HG03066 (cell line): ENCODE results near the gene SAA1.

Experiments used
- ATAC-seq: cut with Tn5 transposase; IDR thresholded peaks from one replicate; pipeline ENCODE4 v1.9.1; 2021; ENCODE audit warnings: low read depth; ENCODE audit not compliant: unreplicated experiment

The SAA1 gene

DNA sequence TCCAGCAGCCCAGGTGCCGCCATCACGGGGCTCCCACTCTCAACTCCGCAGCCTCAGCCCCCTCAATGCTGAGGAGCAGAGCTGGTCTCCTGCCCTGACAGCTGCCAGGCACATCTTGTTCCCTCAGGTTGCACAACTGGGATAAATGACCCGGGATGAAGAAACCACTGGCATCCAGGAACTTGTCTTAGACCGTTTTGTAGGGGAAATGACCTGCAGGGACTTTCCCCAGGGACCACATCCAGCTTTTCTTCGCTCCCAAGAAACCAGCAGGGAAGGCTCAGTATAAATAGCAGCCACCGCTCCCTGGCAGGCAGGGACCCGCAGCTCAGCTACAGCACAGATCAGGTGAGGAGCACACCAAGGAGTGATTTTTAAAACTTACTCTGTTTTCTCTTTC lies at the start of gene SAA1:
TSS of gene SAA1 (plus strand) at position 316 of the 400 bp plus-strand sequence. CDS start 624 bp downstream, outside the sequence.
- no peak for ATAC-seq

- ATAC-seq: no peak
Measured at GRCh38 chr11:18221274-18221876, 44.7 kb upstream of the SAA1 start.

GRCh38 chr11:18222814-18223421 lies 43.1 kb upstream of the SAA1 start:
- no peak for ATAC-seq

DNA sequence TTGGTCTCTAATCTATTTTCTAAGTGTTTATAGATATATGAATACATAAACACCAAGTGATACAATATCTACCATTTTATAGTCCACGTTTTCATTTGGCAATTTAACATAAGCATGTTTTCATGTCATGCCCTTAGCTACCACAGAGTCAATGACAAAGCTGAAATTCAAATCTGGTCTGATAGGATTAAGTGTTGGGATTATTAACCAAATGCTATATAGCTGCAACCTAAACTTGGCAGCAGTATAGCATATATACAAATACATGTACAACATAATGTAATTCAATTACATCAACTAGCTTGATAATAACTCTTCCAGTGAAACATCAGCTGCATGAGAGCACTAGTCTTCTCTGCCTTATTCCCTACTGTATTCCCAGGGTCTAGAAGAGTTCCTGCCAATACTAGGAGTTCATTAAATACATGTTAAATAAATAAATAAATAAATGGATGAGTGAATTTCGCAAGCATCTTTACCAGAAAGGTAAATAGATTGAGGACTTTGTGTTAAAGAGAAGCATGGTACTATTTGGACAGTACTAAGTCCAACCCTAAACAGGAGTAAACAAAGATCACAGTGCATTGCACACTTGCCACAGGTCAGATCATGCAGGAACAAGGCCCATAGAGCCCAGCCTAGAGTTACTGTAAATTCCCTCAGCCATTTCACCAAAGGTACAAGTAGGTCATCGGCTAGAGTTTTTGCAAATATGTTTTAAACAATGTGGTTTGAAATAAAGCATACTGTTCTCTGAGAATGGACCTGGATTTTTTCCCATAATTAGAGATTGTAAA lies 42.3 kb upstream of the SAA1 start:
- ATAC-seq: no peak

GRCh38 chr11:18225913-18226312 lies 40.2 kb upstream of the SAA1 start:
- ATAC-seq: no peak

DNA sequence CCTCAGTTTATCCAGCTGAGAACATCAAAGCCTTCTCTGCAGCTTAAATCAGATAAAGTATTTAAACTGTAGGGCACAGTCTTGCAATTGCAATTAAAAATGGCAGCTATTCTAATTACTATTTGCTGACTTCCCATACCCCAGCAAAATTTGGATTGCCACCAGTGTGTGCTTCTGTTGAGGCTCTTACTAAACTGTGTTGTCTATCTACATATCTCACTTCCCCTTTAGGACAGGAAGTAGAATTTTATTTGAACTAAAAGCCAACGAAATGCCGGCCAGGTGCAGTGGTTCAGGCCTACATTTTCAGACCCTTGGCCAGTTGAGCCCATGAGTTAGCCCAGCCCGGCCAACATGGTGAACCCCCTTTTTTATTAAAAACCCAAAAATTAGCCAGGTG lies 36.6 kb upstream of the SAA1 start:
- peak; percentile 93 for ATAC-seq

DNA sequence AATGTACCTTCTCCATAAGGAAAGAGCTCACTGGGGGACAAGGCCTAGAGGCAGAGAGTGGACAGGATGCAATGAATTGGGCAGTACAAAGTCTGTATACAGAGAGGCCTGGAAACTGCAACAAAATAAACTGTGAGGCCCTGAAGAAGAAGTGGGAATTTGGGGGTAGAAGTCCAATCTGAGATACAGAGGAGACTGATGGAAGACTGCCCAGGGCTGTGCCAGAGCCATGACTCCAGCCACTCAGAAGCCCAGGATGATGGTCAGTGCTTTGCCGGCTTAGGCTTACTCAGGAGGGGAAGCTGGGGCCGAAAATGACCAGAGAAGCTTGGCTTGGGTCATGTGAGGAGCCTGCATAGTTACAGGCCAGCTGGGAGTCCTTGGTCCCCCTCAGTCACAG lies 35.2 kb upstream of the SAA1 start:
- ATAC-seq: no peak

GRCh38 chr11:18233912-18234311 lies 32.2 kb upstream of the SAA1 start:
- ATAC-seq: no peak

DNA sequence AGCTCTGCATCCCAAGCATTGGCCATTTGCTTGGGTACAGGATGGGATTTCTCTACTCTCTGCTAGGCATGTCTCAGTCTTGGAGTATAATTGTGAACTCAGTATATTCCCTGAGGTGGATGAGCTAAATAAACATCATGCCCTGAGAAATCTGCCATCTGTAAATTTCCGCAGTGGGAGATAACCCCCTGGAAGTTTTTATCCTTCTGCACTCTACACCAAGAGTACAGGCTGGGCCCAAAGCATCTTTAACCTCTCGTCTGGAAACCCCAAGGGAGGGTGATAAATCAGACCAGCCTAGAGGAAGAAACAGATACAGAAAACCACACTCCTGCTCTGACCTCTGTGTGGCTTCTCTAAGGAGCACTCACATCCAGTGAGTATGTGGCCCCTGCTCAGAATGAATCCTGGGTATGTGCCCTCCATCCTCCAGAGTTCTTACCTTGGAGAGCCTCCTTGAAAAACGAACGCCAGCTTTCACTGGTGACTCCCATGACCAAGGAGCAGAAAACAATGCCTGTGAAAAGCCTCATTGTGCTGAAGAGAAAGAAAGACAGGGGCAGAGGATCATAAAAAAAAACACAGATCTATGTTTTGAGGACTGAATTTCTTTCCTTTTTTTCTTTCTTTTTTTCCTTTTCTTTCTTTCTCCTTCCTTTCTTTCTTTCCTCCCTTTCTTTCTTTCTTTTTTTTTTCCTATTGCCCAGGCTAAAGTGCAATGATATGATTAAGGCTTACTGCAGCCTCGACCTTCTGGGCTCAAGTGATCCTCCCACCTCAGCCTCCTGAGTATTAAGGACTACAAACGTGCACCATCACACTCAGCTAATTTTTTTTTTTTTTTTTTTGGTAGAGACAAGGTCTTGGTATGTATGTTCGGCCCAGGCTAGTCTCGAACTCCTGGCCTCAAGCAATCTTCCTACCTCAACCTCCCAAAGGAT lies 30.4 kb upstream of the SAA1 start:
- ATAC-seq: no peak

- no peak for ATAC-seq
Measured at GRCh38 chr11:18236664-18237356, 29.3 kb upstream of the SAA1 start, which contains the start of gene SAA4. Gene SAA4, minus strand, starts transcription at chr11:18236802. Its CDS starts 876 bp downstream, at chr11:18235926.

- ATAC-seq: no peak
Measured at GRCh38 chr11:18239655-18240054, 26.4 kb upstream of the SAA1 start.

DNA sequence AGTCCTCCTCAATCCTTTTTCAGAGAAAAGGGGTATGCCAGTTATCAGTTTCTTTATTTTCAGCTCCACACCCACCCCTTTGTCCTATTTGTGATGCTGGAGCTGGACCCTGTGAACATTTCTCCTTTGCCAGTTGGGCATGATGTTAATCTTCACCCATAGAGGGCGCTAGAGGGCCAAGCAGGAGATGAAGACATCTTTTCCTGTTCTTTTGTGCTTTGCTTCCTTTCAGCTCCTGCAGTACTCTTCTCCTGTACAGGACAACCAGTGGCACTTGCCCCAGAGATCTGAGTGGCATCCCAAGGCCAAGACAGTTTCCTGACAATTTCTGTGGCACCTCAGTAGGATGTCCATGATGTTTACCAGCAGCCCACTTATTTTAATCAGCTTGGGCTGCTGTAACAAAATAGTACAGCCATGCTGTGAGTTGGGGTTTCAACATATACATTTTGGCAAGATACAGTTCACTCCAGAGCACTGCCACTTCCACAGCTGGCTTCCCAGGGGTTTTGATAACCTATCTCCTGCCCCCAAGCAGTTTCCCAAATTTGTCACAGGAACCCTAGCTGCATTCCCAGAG lies 22.2 kb upstream of the SAA1 start:
- ATAC-seq: no peak

GRCh38 chr11:18245396-18245795 lies 20.7 kb upstream of the SAA1 start:
- ATAC-seq: no peak

DNA sequence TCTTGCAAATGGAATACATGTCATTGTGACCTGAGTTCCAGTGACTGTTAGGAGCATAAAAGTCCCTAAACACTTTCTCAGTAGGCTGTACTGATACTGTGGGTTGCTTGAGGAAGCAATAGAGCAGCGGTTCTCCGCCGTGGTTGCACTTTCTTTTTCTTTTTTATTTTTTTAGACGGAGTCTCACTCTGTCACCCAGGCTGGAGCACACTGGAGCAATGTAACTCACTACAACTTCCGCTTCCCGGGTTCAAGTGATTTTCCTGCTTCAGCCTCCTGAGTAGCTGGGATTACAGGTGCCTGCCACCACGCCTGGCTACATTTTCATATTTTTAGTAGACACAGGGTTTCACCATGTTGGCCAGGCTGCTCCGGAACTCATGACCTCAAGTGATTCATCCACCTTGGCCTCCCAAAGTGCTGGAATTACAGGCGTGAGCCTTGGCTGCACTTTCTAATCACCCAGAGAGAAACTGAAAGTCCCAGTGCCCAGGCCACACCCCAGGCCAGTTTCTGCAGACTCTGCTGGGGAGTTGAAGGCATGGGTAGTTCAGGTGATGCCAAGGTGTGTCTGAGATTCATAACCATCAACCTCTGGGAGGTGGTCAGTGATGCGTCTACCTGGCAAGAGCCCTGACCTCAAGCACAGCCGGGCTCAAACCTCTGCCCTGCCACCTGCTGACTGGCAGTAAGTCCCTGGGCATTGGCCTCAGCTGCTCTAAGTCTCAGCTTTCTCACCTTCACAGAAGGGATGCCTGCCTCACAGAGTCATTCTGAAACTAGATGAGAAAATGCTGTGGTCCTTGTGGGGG lies 19.5 kb upstream of the SAA1 start:
- ATAC-seq: peak; percentile 81

DNA sequence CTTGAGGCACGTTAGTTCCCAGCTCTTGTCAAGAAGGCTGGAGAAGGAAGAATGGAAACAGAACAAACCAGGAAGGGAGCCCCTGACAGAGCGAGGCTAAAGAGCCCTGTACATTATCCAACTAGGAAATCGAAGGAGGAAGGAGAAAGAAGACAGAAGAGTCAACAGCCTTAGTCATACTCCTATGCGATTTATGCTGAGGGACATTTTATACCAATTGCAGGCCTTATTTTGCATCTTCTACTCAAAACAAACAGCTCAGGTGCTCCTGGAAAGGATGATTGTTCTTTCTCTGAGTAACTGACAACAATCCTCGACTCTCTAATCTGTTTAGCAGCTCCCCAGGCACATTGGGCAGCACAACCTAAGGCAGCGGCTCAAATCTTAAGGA lies 18.9 kb upstream of the SAA1 start:
- ATAC-seq: peak; percentile 6

GRCh38 chr11:18248561-18248960 lies 17.5 kb upstream of the SAA1 start, which contains the start of gene SAA2:
Gene SAA2, minus strand, starts transcription at chr11:18248668. Its CDS starts 657 bp downstream, at chr11:18248011.
- no peak for ATAC-seq

DNA sequence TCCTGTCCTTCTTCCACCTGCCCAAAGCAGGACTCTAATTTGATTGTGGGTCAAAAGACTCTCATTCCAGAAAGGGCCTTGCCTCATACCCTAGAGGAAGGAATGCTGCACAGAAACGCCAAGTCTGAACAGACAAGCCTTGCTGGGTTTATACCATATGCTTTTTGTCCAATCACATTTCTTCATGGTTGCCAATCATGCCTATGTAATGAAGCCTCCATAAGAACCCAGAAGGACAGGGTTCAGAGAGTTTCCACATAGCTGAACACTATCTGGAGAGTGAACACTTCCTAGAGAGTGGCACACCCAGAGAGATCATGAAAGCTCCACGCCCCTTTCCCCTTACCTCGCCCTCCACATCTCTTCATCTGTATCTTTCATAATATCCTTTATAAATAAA lies 12.8 kb upstream of the SAA1 start:
- ATAC-seq: no peak

- ATAC-seq: no peak
Measured at GRCh38 chr11:18253778-18254338, 12.2 kb upstream of the SAA1 start.
